HL-60 (cell line): ENCODE measurements around the gene HOXD3.

ENCODE experiments used
- POLR2AphosphoS5 ChIP-seq: IDR thresholded peaks from 2 replicates; pipeline ENCODE4 v1.6.1; 2012; ENCODE audit warnings: low read depth
- SPI1 ChIP-seq: IDR thresholded peaks from 2 replicates; pipeline ENCODE4 v1.6.1; 2012; ENCODE audit warnings: low read depth, mild to moderate bottlenecking, borderline replicate concordance
- TF ChIP-seq, protein P1 (sequence below): IDR thresholded peaks from one replicate; pipeline ENCODE4 v1.5.1; 2011; ENCODE audit warnings: low read length, control low read depth, inconsistent platforms; ENCODE audit not compliant: insufficient read depth

DNA sequence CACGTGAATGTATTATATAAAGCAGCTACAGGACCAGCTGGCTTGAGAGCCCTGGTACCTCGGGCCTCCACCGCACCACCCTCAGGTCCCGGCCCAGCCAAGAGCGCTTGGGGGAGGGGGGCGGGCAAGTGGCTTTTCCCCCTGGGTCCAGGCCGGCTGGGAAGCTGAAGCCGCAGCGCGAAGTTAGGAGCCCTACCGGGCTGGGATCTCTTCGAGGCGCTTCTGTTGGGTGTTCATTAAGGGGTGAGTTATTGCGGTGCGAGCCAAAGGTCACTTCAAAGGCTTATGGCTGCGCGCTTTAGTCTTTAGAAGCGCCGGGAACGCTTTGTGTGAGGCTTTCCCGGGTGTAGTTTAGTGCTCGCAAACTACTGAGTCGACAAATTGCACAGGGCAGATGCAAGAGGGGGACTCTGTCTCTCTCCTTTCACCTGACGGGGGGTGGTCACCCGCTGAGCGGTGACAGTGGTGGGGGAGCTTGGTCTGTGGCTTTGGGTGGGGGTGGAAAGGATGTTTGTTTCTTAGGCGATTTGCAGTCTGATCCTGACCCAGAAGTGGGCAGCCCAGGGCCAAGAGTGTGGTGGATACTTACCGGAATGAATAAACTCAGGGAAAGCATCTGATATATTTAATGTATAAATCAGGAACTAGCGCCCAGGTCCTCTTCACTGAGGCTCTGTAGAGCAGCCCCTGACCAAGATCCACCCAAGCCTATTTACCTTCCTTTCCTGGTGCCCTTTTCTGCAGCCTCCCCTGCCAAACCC lies 6.0 kb downstream of the HOXD3 start:
- TF ChIP-seq, protein P1, sequence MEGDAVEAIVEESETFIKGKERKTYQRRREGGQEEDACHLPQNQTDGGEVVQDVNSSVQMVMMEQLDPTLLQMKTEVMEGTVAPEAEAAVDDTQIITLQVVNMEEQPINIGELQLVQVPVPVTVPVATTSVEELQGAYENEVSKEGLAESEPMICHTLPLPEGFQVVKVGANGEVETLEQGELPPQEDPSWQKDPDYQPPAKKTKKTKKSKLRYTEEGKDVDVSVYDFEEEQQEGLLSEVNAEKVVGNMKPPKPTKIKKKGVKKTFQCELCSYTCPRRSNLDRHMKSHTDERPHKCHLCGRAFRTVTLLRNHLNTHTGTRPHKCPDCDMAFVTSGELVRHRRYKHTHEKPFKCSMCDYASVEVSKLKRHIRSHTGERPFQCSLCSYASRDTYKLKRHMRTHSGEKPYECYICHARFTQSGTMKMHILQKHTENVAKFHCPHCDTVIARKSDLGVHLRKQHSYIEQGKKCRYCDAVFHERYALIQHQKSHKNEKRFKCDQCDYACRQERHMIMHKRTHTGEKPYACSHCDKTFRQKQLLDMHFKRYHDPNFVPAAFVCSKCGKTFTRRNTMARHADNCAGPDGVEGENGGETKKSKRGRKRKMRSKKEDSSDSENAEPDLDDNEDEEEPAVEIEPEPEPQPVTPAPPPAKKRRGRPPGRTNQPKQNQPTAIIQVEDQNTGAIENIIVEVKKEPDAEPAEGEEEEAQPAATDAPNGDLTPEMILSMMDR: no peak
- no peak for TF ChIP-seq SPI1
- TF ChIP-seq POLR2AphosphoS5: no peak
